Naive thymus-derived CD4-positive, alpha-beta T cell (primary cell): Measurements from ENCODE around the gene TLR9. TPM values are rescaled to one million over a fixed set of nuclear protein-coding genes. Genes with fewer than 3 reads are reported as not detected.

Experiments
- ATAC-seq: fragments of 150-1000 bp; cut with Tn5 transposase; 2 replicates; pipeline ENCODE4 v1.10.0; 2021; ENCODE audit warnings: mild to moderate bottlenecking, moderate library complexity
- CTCF ChIA-PET: fragments of 350-600 bp; sonication (Branson Sonifier 250); formaldehyde crosslinking; loops from one replicate; lab custom pipeline; 2021; ENCODE audit warnings: antibody characterized with exemption; lab: Charles Lee
- POLR2A ChIA-PET: fragments of 350-600 bp; sonication (Branson Sonifier 250); formaldehyde crosslinking; loops from one replicate; lab custom pipeline; 2021; ENCODE audit warnings: antibody characterized with exemption, inconsistent platforms; lab: Charles Lee
- DNase-seq, 9 donors: peaks; one replicate each; pipeline versions ENCODE4 v3.0.0 to v3.0.0-alpha.2; 2020 to 2022; ENCODE audit warnings: mixed read lengths in 1 of 9
- H3K27ac ChIP-seq: one replicate; pipeline ENCODE4 v1.7.0; 2013; ENCODE audit warnings: mild to moderate bottlenecking, low read depth, low read length, moderate library complexity
- H3K27me3 ChIP-seq, 2 donors: one replicate each; pipeline ENCODE4 v1.7.0; 2013; ENCODE audit warnings: low read length in 2 of 2, mild to moderate bottlenecking in 2 of 2, moderate library complexity in 2 of 2; ENCODE audit not compliant: control insufficient read depth in 2 of 2, insufficient read depth in 2 of 2
- H3K36me3 ChIP-seq, 3 experiments: 1 replicate in 2 of 3; 2 replicates in 1 of 3; pipeline ENCODE4 v1.7.0; 2013; ENCODE audit warnings: low read length in 3 of 3, mild to moderate bottlenecking in 3 of 3, moderate library complexity in 1 of 3; ENCODE audit not compliant: insufficient read depth in 3 of 3, control insufficient read depth in 2 of 3
- H3K4me1 ChIP-seq, 2 donors: one replicate each; pipeline ENCODE4 v1.7.0; 2013; ENCODE audit warnings: low read length in 2 of 2, mild to moderate bottlenecking in 2 of 2, moderate library complexity in 1 of 2; ENCODE audit not compliant: control insufficient read depth in 2 of 2, insufficient read depth in 2 of 2
- H3K4me3 ChIP-seq: 2 replicates; pipeline ENCODE4 v1.7.0; 2013; ENCODE audit warnings: mild to moderate bottlenecking, low read length
- H3K9me3 ChIP-seq, 3 experiments: 1 replicate in 2 of 3; 2 replicates in 1 of 3; pipeline ENCODE4 v1.7.0; 2013; ENCODE audit warnings: low read length in 3 of 3; ENCODE audit not compliant: control insufficient read depth in 2 of 3
- H3K27ac Mint-ChIP-seq, 9 donors: one replicate each; pipeline ENCODE4 v1.8.0; 2020 to 2022; ENCODE audit warnings: mixed read lengths in 9 of 9, mild to moderate bottlenecking in 8 of 9, moderate library complexity in 5 of 9, inconsistent platforms in 2 of 9
- H3K27me3 Mint-ChIP-seq, 5 donors: one replicate each; pipeline ENCODE4 v1.8.0; 2021 to 2022; ENCODE audit warnings: mixed read lengths in 5 of 5, mild to moderate bottlenecking in 1 of 5
- H3K36me3 Mint-ChIP-seq, 5 donors: one replicate each; pipeline ENCODE4 v1.8.0; 2020 to 2022; ENCODE audit warnings: mixed read lengths in 5 of 5, mild to moderate bottlenecking in 3 of 5, inconsistent platforms in 1 of 5
- H3K4me1 Mint-ChIP-seq, 7 donors: one replicate each; pipeline ENCODE4 v1.8.0; 2020 to 2022; ENCODE audit warnings: mixed read lengths in 7 of 7, mild to moderate bottlenecking in 3 of 7, inconsistent platforms in 1 of 7
- H3K4me3 Mint-ChIP-seq, 10 donors: one replicate each; pipeline ENCODE4 v1.8.0; 2020 to 2022; ENCODE audit warnings: mild to moderate bottlenecking in 10 of 10, mixed read lengths in 10 of 10, moderate library complexity in 6 of 10, inconsistent platforms in 2 of 10
- H3K9me3 Mint-ChIP-seq, 11 donors: one replicate each; pipeline ENCODE4 v1.8.0; 2020 to 2022; ENCODE audit warnings: mixed read lengths in 11 of 11, mild to moderate bottlenecking in 4 of 11, inconsistent platforms in 1 of 11, moderate library complexity in 1 of 11
- intact Hi-C, 2 donors: fragments of 100-400 bp; cut with micrococcal nuclease; formaldehyde crosslinking; loops; one replicate each; pipeline ENCODE4 v1.15.1; 2023
- polyA plus RNA-seq, 2 donors: library from polyadenylated mRNA; unstranded; fragments of 300-500 nt; fragmentation: Illumina TruSeq; gene quantifications; one replicate each; pipeline ENCODE4 v1.2.3, GENCODE V29; 2021
- total RNA-seq, 6 experiments: library from RNA in 5 of 6; stranded (reverse) in 5 of 6; gene quantifications; 1 replicate in 5 of 6; 2 replicates in 1 of 6; pipeline ENCODE4 v1.2.3 and lab custom pipeline; 2021 to 2026

TLR9 gene
- total and polyA plus RNA-seq, 7 experiments from 2014 or later, result 0.16 to 2.5 (median 1.2) TPM; not detected in 1

DNA sequence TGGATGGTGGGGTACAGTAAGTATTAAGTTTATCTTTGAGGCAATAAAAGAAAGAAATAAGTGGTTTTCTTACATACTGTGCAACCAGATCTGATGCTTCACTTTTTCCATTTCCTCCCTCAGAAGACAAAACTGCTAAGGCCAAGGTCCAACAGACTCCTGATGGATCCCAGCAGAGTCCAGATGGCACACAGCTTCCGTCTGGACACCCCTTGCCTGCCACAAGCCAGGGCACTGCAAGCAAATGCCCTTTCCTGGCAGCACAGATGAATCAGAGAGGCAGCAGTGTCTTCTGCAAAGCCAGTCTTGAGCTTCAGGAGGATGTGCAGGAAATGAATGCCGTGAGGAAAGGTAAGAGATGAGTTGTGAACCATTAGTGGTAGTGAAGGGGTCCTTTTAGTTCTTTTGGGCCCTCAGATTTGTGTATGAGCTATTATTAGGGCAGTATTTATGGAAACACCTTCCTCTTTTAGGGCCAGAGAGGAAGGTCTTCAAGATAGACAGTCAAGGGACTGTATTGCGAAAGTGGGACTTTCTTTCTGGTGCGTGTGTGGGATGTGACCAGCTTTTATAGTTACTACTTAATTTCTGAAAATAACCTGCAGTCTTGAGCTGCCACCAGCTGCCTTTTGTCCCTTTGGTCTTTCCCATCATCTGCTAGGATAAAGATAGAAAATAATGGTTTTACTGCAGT, 22.9 kb downstream of the TLR9 start:
- H3K4me1 Mint-ChIP-seq, result peaks cover 30 to 64% (median 41%) of the 10 kb centered on the region in 7 donors
- peaks cover 14 to 65% (median 29%) of the 10 kb centered on the region in 3 experiments for H3K36me3 ChIP-seq
- H3K9me3 Mint-ChIP-seq, result no peaks in the 10 kb centered on the region
- ATAC-seq (peak; percentile 33), DNase-seq (no peak)
- no peak overlapping the region for H3K4me3 Mint-ChIP-seq
- no peaks in the 10 kb centered on the region for H3K9me3 ChIP-seq
- CTCF ChIA-PET, result interaction anchor here (1.8 kb wide), 1 partner anchor 17 kb away, joined by 5 read pairs; no protein-coding TSS in a partner anchor
- no peaks in the 10 kb centered on the region for H3K27me3 Mint-ChIP-seq
- peaks cover 19 to 21% of the 10 kb centered on the region in 2 donors for H3K4me1 ChIP-seq
- H3K27ac ChIP-seq, result no peak overlapping the region
- peak overlapping the region in 1 of 9 donors; percentile 13 for H3K27ac Mint-ChIP-seq
- no peaks in the 10 kb centered on the region for H3K27me3 ChIP-seq
- intact Hi-C loops, result no loop called here
- H3K4me3 ChIP-seq, result no peak overlapping the region
- peaks cover 6 to 59% (median 39%) of the 10 kb centered on the region in 5 donors for H3K36me3 Mint-ChIP-seq
- POLR2A ChIA-PET, result no interaction called here

DNA sequence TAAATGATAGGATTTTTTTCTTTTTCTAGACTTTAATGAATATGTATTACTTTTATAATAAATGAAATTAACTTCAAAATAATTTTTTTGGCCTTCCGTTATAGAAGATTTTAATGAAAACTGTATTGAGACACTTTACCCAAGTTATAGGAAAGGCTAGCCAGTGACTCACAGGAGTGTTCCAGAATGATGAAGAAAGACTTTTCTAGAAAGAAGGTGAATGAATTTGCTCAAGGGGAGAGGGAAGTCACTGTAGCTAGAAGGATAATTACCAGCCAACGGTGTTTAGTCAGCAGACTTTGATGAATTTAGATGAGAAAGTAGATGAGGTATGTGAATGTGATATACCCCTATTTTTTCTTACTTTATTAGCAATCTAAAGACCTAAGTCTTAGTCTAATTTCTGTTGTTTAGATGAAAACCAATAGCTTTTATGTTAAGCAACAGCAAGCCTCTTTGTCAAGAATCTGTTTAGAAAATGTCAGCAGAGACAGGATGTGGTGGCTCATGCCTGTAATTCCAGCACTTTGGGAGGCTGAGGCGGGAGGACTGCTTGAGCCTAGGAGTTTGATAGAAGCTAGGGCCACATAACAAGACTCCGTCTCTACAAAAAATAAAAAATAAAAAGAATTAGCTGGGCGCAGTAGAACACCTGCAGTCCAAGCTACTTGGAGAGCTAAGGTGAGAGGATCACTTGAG, 24.3 kb downstream of the TLR9 start:
- intact Hi-C loops, result no loop called here
- peaks cover 33 to 76% (median 49%) of the 10 kb centered on the region in 7 donors for H3K4me1 Mint-ChIP-seq
- Histone ChIP-seq H3K4me1 (peaks cover 25 to 30% of the 10 kb centered on the region in 2 donors), H3K27ac (no peak overlapping the region), H3K9me3 (no peaks in the 10 kb centered on the region), H3K27me3 (no peaks in the 10 kb centered on the region), H3K4me3 (no peak overlapping the region), H3K36me3 (peaks cover 9 to 54% (median 24%) of the 10 kb centered on the region in 3 experiments)
- H3K27me3 Mint-ChIP-seq, result no peaks in the 10 kb centered on the region
- ATAC-seq, result no peak
- DNase-seq, result no peak
- CTCF ChIA-PET, result interaction anchor here (0.7 to 1.0 kb wide), 2 partner anchors 34 to 420 kb away, joined by 4 read pairs; no protein-coding TSS in a partner anchor
- POLR2A ChIA-PET, result interaction anchor here (0.6 to 1.4 kb wide), 8 partner anchors 12 to 169 kb away, joined by 3 to 6 read pairs (median 3); partner anchors contain the start of genes GLYCTK and POC1A
- H3K36me3 Mint-ChIP-seq, result peaks cover 4 to 53% (median 30%) of the 10 kb centered on the region in 5 donors
- no peaks in the 10 kb centered on the region for H3K9me3 Mint-ChIP-seq
- peak overlapping the region in 2 of 9 donors; percentile 21 to 23 for H3K27ac Mint-ChIP-seq
- H3K4me3 Mint-ChIP-seq, result no peak overlapping the region

DNA sequence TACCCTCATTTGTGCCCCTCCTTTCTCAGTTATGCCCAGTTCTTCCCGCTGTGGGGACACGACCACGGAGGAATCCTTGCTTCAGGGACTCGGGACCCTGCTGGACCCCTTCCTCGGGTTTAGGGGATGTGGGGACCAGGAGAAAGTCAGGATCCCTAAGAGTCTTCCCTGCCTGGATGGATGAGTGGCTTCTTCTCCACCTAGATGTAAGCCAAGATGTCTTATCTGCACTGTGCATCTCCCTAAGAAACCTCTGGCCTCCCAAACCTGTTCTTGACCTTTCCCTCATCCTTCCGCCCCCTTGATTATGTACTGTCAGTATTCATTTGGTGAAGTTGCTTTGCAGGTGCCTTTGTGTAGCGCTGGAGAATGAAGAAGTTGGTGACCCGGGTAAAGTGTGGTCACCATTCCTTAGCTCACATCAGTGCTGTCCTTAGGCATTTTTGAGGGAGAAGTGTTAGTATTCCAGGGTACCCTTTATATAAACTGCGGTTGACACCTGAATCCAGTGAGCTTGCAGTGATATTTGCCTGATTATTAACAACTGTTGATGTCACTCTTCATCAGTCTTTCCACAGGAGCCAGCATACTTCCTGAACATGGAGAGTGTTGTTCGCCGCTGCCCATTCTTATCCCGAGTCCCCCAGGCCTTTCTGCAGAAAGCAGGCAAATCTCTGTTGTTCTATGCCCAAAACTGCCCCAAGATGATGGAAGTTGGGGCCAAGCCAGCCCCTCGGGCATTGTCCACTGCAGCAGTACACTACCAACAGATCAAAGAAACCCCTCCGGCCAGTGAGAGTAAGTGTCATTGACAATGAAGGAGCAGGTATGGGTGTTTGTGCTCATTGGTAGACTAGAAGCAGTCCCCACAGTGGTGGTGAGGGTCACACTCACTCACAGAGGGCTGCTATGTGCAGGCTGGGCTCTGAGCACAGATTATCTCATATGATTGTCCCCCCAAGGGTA, 26.5 kb downstream of the TLR9 start:
- CTCF ChIA-PET, result interaction anchor here (1.1 kb wide), 1 partner anchor 21 kb away, joined by 4 read pairs; no protein-coding TSS in a partner anchor
- Mint-ChIP-seq H3K4me1 (peaks cover 33 to 63% (median 49%) of the 10 kb centered on the region in 7 donors), H3K36me3 (peaks cover 0 to 35% (median 14%) of the 10 kb centered on the region in 5 donors), H3K27ac (peak overlapping the region; percentile 88 to 98 (median 93)), H3K27me3 (no peaks in the 10 kb centered on the region), H3K4me3 (peak overlapping the region; percentile 85 to 98 (median 96)), H3K9me3 (no peaks in the 10 kb centered on the region)
- Histone ChIP-seq H3K9me3 (no peaks in the 10 kb centered on the region), H3K27ac (peak overlapping the region; percentile 94), H3K4me3 (peak overlapping the region; percentile 80), H3K36me3 (peaks cover 2 to 32% (median 7%) of the 10 kb centered on the region in 3 experiments), H3K4me1 (peaks cover 25 to 30% of the 10 kb centered on the region in 2 donors), H3K27me3 (no peaks in the 10 kb centered on the region)
- POLR2A ChIA-PET, result interaction anchor here (0.8 kb wide), 1 partner anchor 516 kb away, joined by 3 read pairs; no protein-coding TSS in a partner anchor
- DNase-seq (peak in 1 of 9 donors; percentile 14), ATAC-seq (no peak)
- intact Hi-C loops, result loop anchor here (1.0 to 5.0 kb wide), 9 partner anchors 18 to 257 kb away; partner anchors contain the start of genes PARP3 (in 2 of the 2), POC1A (in 2 of the 2), ABHD14A (in 1 of the 2) and DUSP7 (in 1 of the 2)

DNA sequence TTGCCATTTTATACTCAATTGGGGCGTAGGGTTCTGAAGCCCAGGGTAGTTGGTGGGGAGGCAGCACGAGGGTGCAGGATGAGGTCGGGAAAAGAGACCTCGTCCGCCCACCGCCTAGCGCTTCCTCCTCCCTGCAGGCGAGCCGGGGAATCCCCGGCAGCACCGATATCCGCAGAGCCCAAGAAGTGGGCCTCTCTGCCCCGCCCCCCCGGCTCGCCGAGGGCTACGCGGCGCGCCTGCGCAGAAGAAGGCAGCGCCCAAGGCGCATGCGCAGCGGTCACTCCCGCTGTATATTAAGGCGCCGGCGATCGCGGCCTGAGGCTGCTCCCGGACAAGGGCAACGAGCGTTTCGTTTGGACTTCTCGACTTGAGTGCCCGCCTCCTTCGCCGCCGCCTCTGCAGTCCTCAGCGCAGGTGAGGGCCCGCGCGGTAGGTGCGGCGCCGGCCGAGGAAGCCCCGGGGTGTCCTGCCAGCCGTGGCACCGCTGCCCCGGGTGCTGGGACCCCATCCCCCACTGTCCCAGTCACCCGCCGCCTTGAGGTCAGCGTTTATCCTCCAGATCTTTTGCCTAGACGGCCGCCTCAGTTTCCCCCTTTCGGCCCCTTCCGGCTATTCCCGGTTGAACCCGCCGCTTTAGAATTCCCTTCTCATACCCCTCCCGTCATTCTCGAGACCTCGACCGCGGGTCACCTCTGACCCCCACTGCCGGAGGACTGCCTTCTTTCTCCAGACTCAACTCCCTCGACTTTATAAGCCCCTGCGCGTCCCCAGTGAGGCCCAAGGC, 27.4 kb downstream of the TLR9 start, which contains the start of gene ALAS1:
Gene ALAS1 (plus strand): TSS at position 319 of the 784 bp plus-strand sequence. CDS start 1,082 bp downstream, outside the sequence.
- Mint-ChIP-seq H3K27me3 (no peaks in the 10 kb centered on the region), H3K4me1 (peaks cover 33 to 56% (median 49%) of the 10 kb centered on the region in 7 donors), H3K4me3 (peak within 1 kb of the TSS; percentile 85 to 98 (median 96)), H3K36me3 (peaks cover 0 to 28% (median 13%) of the 10 kb centered on the region in 5 donors), H3K9me3 (no peaks in the 10 kb centered on the region), H3K27ac (peak within 1 kb of the TSS; percentile 88 to 98 (median 94))
- Histone ChIP-seq H3K4me1 (peaks cover 25 to 30% of the 10 kb centered on the region in 2 donors), H3K4me3 (peak within 1 kb of the TSS; percentile 80), H3K27ac (peak within 1 kb of the TSS; percentile 94), H3K27me3 (no peaks in the 10 kb centered on the region), H3K36me3 (peaks cover 0 to 23% (median 0%) of the 10 kb centered on the region in 3 experiments), H3K9me3 (no peaks in the 10 kb centered on the region)
- ChIA-PET CTCF (interaction anchor here (1.2 kb wide), 1 partner anchor 214 kb away, joined by 5 read pairs; no protein-coding TSS in a partner anchor), POLR2A (interaction anchor here (0.7 to 1.7 kb wide), 8 partner anchors 19 to 200 kb away, joined by 3 to 8 read pairs (median 4); partner anchors contain the start of genes DUSP7 and POC1A)
- intact Hi-C loops, result loop anchor here (1.0 to 5.0 kb wide), 9 partner anchors 19 to 256 kb away; partner anchors contain the start of genes PARP3 (in 2 of the 2), POC1A (in 2 of the 2), ABHD14A (in 1 of the 2) and DUSP7 (in 1 of the 2)
- peak; percentile 97 for ATAC-seq
- peak; percentile 86 to 99 (median 94) for DNase-seq

DNA sequence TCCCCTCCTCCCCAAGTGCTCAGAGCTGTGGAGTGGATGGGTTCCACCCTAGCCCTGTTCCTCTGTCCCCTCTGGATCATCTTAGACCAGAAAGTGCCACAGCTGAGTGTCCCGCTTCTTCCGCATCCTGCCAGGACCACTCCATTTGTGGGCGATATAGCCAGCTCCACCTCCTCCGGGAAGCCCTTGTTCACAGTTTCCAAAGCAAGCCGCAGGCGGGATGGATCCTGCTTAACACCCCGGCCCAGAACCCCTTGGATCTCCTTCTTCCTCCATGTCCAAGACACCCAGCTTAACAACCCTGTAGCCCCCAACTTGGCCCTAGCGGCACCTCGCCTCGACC, 28.0 kb downstream of the TLR9 start:
- POLR2A ChIA-PET, result interaction anchor here (0.7 to 1.7 kb wide), 9 partner anchors 19 to 223 kb away, joined by 3 to 8 read pairs (median 3); partner anchors contain the start of genes ABHD14A, DUSP7 and POC1A

More for the DNA sequence above, 28.0 kb downstream of the TLR9 start:
- Mint-ChIP-seq H3K27me3 (peaks cover 0 to 1% (median 0%) of the 10 kb centered on the region in 5 donors), H3K27ac (peak overlapping the region; percentile 72 to 95 (median 93)), H3K9me3 (no peaks in the 10 kb centered on the region), H3K4me1 (peaks cover 30 to 53% (median 48%) of the 10 kb centered on the region in 7 donors), H3K36me3 (peaks cover 0 to 25% (median 10%) of the 10 kb centered on the region in 5 donors), H3K4me3 (peak overlapping the region; percentile 85 to 98 (median 96))
- H3K36me3 ChIP-seq, result peaks cover 0 to 17% (median 0%) of the 10 kb centered on the region in 3 experiments
- CTCF ChIA-PET, result interaction anchor here (1.2 to 1.4 kb wide), 2 partner anchors 23 to 215 kb away, joined by 4 to 5 read pairs; no protein-coding TSS in a partner anchor
- H3K27ac ChIP-seq, result peak overlapping the region; percentile 94
- H3K4me1 ChIP-seq, result peaks cover 25 to 30% of the 10 kb centered on the region in 2 donors
- H3K27me3 ChIP-seq, result no peaks in the 10 kb centered on the region
- intact Hi-C loops, result loop anchor here (5.0 kb wide), 4 partner anchors 140 to 220 kb away; partner anchors contain the start of genes ABHD14A (in 1 of the 2), DUSP7 (in 1 of the 2) and RPL29 (in 1 of the 2)
- H3K4me3 ChIP-seq, result peak overlapping the region; percentile 80
- H3K9me3 ChIP-seq, result no peaks in the 10 kb centered on the region
- ATAC-seq (no peak), DNase-seq (no peak)
